Thyroid gland (tissue), 4 donors: ENCODE results near the gene ANLN.

Source experiments
- CTCF ChIP-seq, 6 experiments: fragments of 200-600 bp in 3 of 6; fragments of 450-650 bp in 3 of 6; sonication (generic) in 3 of 6; IDR thresholded peaks; one replicate each; pipeline ENCODE4 v1.5.1; 2016 to 2019; ENCODE audit warnings: antibody characterized with exemption in 6 of 6, mild to moderate bottlenecking in 2 of 6, inconsistent platforms in 1 of 6, moderate library complexity in 1 of 6
- POLR2A ChIP-seq, 2 donors: fragments of 450-650 bp; IDR thresholded peaks; one replicate each; pipeline ENCODE4 v1.6.1; 2017; ENCODE audit warnings: antibody characterized with exemption in 2 of 2, mild to moderate bottlenecking in 2 of 2, moderate library complexity in 1 of 2

- TF ChIP-seq CTCF (IDR thresholded peaks at IDR 0.05) (no peak), POLR2A (IDR thresholded peaks at IDR 0.05) (no peak)
These were observed 32.4 kb downstream of the ANLN start for GRCh38 chr7:36422072-36422471.
